K562 treated with DMSO at 1 percent for 4 hours (cell line): ENCODE results near the gene IL36G. TPM values are rescaled to one million over a fixed set of nuclear protein-coding genes. Genes with fewer than 3 reads are reported as not detected.

ENCODE experiments used
- total RNA-seq: library from RNA; unstranded; fragments of 300-600 nt; gene quantifications from 2 replicates; pipeline ENCODE4 v1.2.3, GENCODE V29; 2022; ENCODE audit not compliant: insufficient read depth

Gene IL36G
- not detected in 2 replicates for total RNA-seq

DNA sequence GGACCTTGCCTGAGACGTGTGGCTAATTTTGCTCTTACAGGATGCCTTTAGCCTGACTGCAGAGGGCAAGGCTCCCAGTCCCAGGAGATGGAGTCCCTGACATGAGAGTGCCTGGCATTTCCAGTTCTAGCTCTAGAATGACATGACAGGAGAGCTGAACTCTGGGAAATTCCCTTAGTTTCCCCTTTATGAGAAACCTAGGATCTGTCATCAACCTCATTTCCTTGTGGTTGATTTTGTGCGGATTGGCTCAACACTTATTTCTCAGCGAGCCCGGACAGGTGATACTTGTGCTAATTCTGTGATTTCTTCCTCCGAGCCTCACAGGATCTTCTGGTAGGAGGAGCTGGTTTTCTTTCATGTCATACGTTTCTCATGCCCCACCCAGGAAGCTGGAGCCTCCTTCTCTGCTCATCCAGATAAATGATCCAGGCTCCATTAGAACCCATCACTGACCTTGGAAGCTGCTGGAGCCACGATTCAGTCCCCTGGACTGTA lies at the start of gene IL36G:
Gene IL36G (plus strand): TSS at position 448 of the 498 bp plus-strand sequence. CDS start 633 bp downstream, outside the sequence.

GRCh38 chr2:113005030-113005509 lies 27.3 kb downstream of the IL36G start, which contains the start of gene IL36A:
Gene IL36A (plus strand): TSS chr2:113005459. CDS start chr2:113005872, 413 bp downstream.

Other genes with a start within 250 kb of the IL36G start
- gene CKAP2L, start 213.4 kb upstream of the IL36G start, total RNA-seq: 12.0 and 13.5 TPM in 2 replicates
- gene IL1A, start 193.5 kb upstream of the IL36G start, total RNA-seq: 0.58 and 0.81 TPM in 2 replicates
- not detected in 2 replicates for gene IL1B, start 141.2 kb upstream of the IL36G start, total RNA-seq
- gene IL37, start 66.8 kb upstream of the IL36G start, total RNA-seq: not detected in 2 replicates
- gene IL36A, start 27.5 kb downstream of the IL36G start, total RNA-seq: not detected in 2 replicates
- gene IL36B, start 74.9 kb downstream of the IL36G start, total RNA-seq: not detected in 2 replicates
- not detected in 2 replicates for gene IL36RN, start 81.2 kb downstream of the IL36G start, total RNA-seq
- gene IL1F10, start 90.0 kb downstream of the IL36G start, total RNA-seq: not detected in 2 replicates
- not detected in 2 replicates for gene IL1RN, start 149.6 kb downstream of the IL36G start, total RNA-seq
- gene PSD4, start 196.0 kb downstream of the IL36G start, total RNA-seq: 14.0 and 15.6 TPM in 2 replicates